Ishikawa (cell line): ENCODE data around the gene DCTD.

Source experiments
- CEBPB ChIP-seq: IDR thresholded peaks from 2 replicates; pipeline ENCODE4 v1.6.1; 2012
- CREB1 ChIP-seq: IDR thresholded peaks from 2 replicates; pipeline ENCODE4 v1.6.1; 2012; ENCODE audit warnings: low read depth
- EGR1 ChIP-seq: IDR thresholded peaks from 2 replicates; pipeline ENCODE4 v1.6.1; 2012
- EP300 ChIP-seq: IDR thresholded peaks from 2 replicates; pipeline ENCODE4 v1.6.1; 2012; ENCODE audit warnings: borderline replicate concordance
- FOXM1 ChIP-seq: IDR thresholded peaks from 2 replicates; pipeline ENCODE4 v1.6.1; 2012; ENCODE audit warnings: low read depth, borderline replicate concordance
- NFIC ChIP-seq: IDR thresholded peaks from 2 replicates; pipeline ENCODE4 v1.6.1; 2012
- REST ChIP-seq: IDR thresholded peaks from 2 replicates; pipeline ENCODE4 v1.6.1; 2012; ENCODE audit warnings: low read depth, mild to moderate bottlenecking
- TAF1 ChIP-seq: IDR thresholded peaks from 2 replicates; pipeline ENCODE4 v1.6.1; 2012; ENCODE audit warnings: low read depth, mild to moderate bottlenecking
- TCF12 ChIP-seq: IDR thresholded peaks from 2 replicates; pipeline ENCODE4 v1.6.1; 2012; ENCODE audit warnings: low read depth
- TEAD4 ChIP-seq: IDR thresholded peaks from 2 replicates; pipeline ENCODE4 v1.6.1; 2012
- YY1 ChIP-seq: IDR thresholded peaks from 2 replicates; pipeline ENCODE4 v1.6.1; 2012; ENCODE audit warnings: low read depth

- TF ChIP-seq TAF1 (no peak), NFIC (no peak), FOXM1 (no peak), CREB1 (no peak), EP300 (no peak), YY1 (no peak), TEAD4 (no peak), EGR1 (no peak), CEBPB (no peak), REST (no peak), TCF12 (no peak)
Observed at GRCh38 chr4:182944484-182945213, 27.5 kb upstream of the DCTD start.
